Activated naive CD4-positive, alpha-beta T cell treated with anti-CD3 and anti-CD28 coated beads, Interleukin-2, amount 50 U/mL, for 24 hours (primary cell): ENCODE data around the gene TRIM62.
A peak's percentile ranks its signal among the peaks of the same experiment; 100 is the strongest.

Source experiments
- H3K27ac Mint-ChIP-seq: one replicate; pipeline ENCODE4 v1.8.0; 2021; ENCODE audit warnings: mild to moderate bottlenecking, mixed read lengths
- H3K27me3 Mint-ChIP-seq: one replicate; pipeline ENCODE4 v1.8.0; 2021; ENCODE audit warnings: mixed read lengths
- H3K36me3 Mint-ChIP-seq: one replicate; pipeline ENCODE4 v1.8.0; 2021; ENCODE audit warnings: mixed read lengths
- H3K4me1 Mint-ChIP-seq: one replicate; pipeline ENCODE4 v1.8.0; 2021; ENCODE audit warnings: mixed read lengths
- H3K4me3 Mint-ChIP-seq: one replicate; pipeline ENCODE4 v1.8.0; 2021; ENCODE audit warnings: mild to moderate bottlenecking, mixed read lengths
- H3K9me3 Mint-ChIP-seq: one replicate; pipeline ENCODE4 v1.8.0; 2021; ENCODE audit warnings: mixed read lengths

Gene TRIM62

DNA sequence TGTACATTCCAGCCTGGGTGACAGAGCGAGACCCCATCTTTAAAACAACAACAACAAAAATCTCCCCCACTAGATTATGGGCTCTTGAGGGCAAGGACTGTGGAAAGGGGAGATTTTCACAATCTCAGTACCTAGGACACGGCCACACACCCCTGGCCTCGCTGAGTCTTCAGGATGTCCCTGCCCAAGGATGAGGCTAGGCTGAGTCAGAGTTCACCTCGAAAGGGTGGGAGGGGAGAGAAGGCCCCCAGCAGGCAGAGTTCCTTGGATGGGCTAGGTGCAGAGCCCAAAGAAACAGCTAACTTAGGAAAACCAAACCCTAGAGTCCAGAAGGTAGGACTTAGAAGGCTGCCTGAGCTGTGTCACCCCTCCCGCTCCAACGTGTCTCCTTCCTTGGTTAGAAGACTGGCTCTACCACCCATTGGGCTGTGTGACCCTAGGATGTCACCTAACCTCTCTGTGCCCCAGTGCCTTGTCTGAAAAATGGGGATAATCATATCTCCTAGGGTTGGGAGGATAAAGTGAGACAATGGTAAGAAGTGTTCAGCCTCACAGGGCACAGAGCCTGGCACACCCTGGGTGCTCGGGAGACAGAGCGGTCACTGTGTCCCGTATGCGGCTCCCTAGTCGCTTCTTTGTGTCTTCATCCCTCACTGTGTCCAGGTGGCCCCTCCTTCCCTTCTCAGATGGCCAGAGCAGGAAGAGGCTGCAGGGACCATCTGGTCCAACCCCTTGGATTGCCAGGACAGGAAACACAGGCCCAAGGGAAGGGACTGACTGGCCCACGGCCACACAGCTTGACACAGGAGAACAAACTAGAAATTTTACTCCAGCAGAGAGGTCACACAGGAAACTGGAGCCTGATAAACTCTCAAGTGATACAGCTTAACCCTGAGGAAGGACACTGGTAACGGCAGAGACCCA is 11.2 kb downstream of the TRIM62 start:
- no peaks in the 10 kb centered on the region for H3K9me3 Mint-ChIP-seq
- no peak overlapping the region for H3K27ac Mint-ChIP-seq

GRCh38 chr1:33169290-33170055 is 12.4 kb downstream of the TRIM62 start:
- Mint-ChIP-seq H3K27me3 (no peaks in the 10 kb centered on the region), H3K27ac (no peak overlapping the region), H3K36me3 (peaks cover 18% of the 10 kb centered on the region), H3K9me3 (no peaks in the 10 kb centered on the region), H3K4me3 (no peak overlapping the region), H3K4me1 (peaks cover 14% of the 10 kb centered on the region)

More for the DNA sequence above, 11.2 kb downstream of the TRIM62 start:
- no peak overlapping the region for H3K4me3 Mint-ChIP-seq
- peaks cover 18% of the 10 kb centered on the region for H3K36me3 Mint-ChIP-seq
- no peaks in the 10 kb centered on the region for H3K27me3 Mint-ChIP-seq
- H3K4me1 Mint-ChIP-seq: peaks cover 14% of the 10 kb centered on the region

GRCh38 chr1:33168556-33169289 is 13.1 kb downstream of the TRIM62 start:
- H3K36me3 Mint-ChIP-seq: peaks cover 18% of the 10 kb centered on the region
- H3K4me3 Mint-ChIP-seq: no peak overlapping the region
- H3K27ac Mint-ChIP-seq: no peak overlapping the region
- H3K4me1 Mint-ChIP-seq: peaks cover 14% of the 10 kb centered on the region
- no peaks in the 10 kb centered on the region for H3K27me3 Mint-ChIP-seq
- H3K9me3 Mint-ChIP-seq: no peaks in the 10 kb centered on the region

DNA sequence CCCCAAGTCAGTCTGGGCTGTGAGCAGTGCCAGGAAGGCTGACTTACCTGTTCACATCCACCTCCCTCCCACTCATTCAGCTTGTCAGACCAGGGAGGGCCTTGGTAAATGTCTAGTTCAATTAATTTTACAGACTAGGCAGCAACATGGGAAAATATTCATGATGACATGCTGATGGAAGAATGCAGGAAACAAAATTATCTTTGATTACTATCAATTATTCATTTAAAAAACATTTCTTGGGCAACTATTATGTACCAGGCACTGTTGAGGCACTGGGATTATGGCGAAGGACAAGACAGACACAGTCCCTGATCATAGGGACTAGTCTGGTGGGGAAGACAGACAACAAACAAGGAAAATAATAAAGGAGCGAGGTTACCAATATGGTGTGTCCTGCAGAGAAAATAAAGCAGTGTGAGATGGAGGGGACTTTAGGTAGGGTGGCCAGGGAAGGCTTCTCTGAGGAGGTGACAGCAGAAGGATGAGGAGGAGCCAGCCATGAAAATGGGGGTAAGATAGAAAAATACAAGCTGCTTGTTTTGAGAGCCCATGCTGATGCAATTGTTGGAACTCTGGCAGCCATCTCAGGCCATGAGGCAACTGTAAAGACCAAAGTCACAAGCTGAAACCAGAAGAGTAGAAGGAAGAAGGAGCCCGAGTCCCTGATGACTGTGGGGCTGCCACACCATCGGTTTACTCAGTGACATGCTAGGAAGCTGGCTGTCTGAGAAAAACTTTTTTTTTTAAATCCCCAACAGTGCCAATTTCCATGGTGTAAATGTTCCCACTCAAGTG is 14.0 kb downstream of the TRIM62 start:
- peaks cover 18% of the 10 kb centered on the region for H3K36me3 Mint-ChIP-seq
- no peak overlapping the region for H3K4me3 Mint-ChIP-seq
- peaks cover 7% of the 10 kb centered on the region for H3K4me1 Mint-ChIP-seq
- no peaks in the 10 kb centered on the region for H3K9me3 Mint-ChIP-seq
- no peaks in the 10 kb centered on the region for H3K27me3 Mint-ChIP-seq
- H3K27ac Mint-ChIP-seq: no peak overlapping the region

- Mint-ChIP-seq H3K27me3 (no peaks in the 10 kb centered on the region), H3K4me1 (no peaks in the 10 kb centered on the region), H3K9me3 (no peaks in the 10 kb centered on the region), H3K4me3 (no peak overlapping the region), H3K27ac (no peak overlapping the region), H3K36me3 (peaks cover 17% of the 10 kb centered on the region)
Measured at GRCh38 chr1:33165809-33166208, 16.0 kb downstream of the TRIM62 start.

GRCh38 chr1:33165209-33165608 is 16.6 kb downstream of the TRIM62 start:
- Mint-ChIP-seq H3K36me3 (peaks cover 17% of the 10 kb centered on the region), H3K4me3 (no peak overlapping the region), H3K27me3 (no peaks in the 10 kb centered on the region), H3K27ac (no peak overlapping the region), H3K4me1 (no peaks in the 10 kb centered on the region), H3K9me3 (no peaks in the 10 kb centered on the region)

GRCh38 chr1:33163621-33164519 is 18.0 kb downstream of the TRIM62 start:
- Mint-ChIP-seq H3K9me3 (no peaks in the 10 kb centered on the region), H3K4me3 (no peak overlapping the region), H3K27ac (peak overlapping the region; percentile 43), H3K4me1 (no peaks in the 10 kb centered on the region), H3K36me3 (peaks cover 16% of the 10 kb centered on the region), H3K27me3 (no peaks in the 10 kb centered on the region)

DNA sequence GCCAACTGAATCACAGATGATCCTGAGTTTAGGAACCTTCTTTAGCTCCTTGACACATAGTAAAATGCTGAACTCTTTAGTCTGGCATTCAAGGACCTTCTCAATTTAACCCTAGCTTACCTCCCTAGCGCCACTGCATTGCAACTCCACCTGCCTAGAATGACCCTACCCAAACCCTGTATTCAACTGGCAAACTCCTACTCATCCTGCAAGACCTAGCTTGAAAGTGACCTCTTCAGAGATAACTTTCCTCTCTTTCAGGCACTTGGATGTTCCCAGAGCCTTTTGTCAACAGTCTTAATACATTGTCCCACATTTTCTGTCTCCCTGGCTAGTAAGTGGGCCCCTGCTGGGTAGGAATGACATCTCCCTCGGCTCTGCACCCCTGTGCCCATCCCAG is 19.7 kb downstream of the TRIM62 start:
- Mint-ChIP-seq H3K9me3 (no peaks in the 10 kb centered on the region), H3K27me3 (no peaks in the 10 kb centered on the region), H3K4me1 (no peaks in the 10 kb centered on the region)

DNA sequence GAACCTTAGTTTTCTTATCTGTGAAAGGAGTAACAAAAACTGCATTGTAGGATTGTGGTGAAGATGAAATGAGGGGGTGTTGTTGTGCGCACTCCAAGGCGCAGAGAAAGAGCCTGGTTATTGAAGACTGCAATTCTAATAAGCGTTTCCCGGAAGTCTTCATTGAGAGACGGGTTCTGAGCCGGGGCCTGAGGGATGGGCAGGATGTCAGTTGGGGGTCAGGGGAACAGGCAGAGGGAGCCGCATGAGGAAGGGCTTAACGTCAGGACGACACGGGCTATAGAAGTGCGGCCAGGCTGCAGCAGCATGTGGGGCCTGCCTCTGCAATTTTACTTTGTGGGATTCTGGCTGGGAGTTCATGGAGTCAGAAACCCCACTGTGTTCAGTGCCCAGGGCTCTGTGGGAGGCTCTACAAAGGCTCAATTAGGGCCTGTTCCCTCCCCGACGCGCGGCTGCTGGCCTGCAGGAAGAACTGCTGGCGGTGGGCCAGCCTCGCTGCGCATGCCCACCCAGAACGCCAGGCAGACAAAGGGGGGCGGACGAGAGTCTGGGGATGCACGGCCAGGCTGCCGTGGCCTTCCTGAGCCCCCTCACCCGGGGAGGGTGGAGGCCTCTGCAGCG is 20.7 kb downstream of the TRIM62 start:
- peaks cover 6% of the 10 kb centered on the region for H3K36me3 Mint-ChIP-seq
- peaks cover 4% of the 10 kb centered on the region for H3K4me1 Mint-ChIP-seq
- H3K4me3 Mint-ChIP-seq: no peak overlapping the region
- no peak overlapping the region for H3K27ac Mint-ChIP-seq
- H3K9me3 Mint-ChIP-seq: no peaks in the 10 kb centered on the region
- no peaks in the 10 kb centered on the region for H3K27me3 Mint-ChIP-seq

More for the DNA sequence above, 19.7 kb downstream of the TRIM62 start:
- Mint-ChIP-seq H3K27ac (no peak overlapping the region), H3K36me3 (peaks cover 11% of the 10 kb centered on the region), H3K4me3 (no peak overlapping the region)

GRCh38 chr1:33159577-33159976 is 22.3 kb downstream of the TRIM62 start:
- no peak overlapping the region for H3K4me3 Mint-ChIP-seq
- H3K36me3 Mint-ChIP-seq: peaks cover 5% of the 10 kb centered on the region
- no peak overlapping the region for H3K27ac Mint-ChIP-seq
- no peaks in the 10 kb centered on the region for H3K27me3 Mint-ChIP-seq
- no peaks in the 10 kb centered on the region for H3K9me3 Mint-ChIP-seq
- H3K4me1 Mint-ChIP-seq: peaks cover 5% of the 10 kb centered on the region

DNA sequence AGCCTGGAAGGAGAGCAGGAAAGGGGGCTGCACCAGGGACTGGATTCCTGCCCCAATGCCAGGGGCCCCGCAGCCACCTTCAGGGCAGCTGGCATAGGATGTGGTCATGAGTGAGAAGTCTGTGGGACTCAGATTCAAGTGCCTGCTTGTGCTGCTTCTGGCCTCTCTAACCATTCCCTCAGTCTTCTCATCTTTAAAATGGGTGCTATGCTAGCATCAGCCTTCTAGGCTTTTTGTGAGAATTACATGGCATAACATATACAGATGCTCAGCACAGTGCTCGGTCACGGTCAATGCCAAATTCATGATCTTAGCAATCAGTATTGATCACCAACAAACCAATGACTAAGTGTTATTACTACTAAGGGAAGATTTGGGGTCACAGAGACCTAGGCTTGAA is 23.5 kb downstream of the TRIM62 start:
- no peak overlapping the region for H3K4me3 Mint-ChIP-seq
- peaks cover 5% of the 10 kb centered on the region for H3K4me1 Mint-ChIP-seq
- no peaks in the 10 kb centered on the region for H3K27me3 Mint-ChIP-seq
- H3K36me3 Mint-ChIP-seq: peaks cover 7% of the 10 kb centered on the region
- no peak overlapping the region for H3K27ac Mint-ChIP-seq
- H3K9me3 Mint-ChIP-seq: no peaks in the 10 kb centered on the region

- H3K9me3 Mint-ChIP-seq: no peaks in the 10 kb centered on the region
- peaks cover 5% of the 10 kb centered on the region for H3K4me1 Mint-ChIP-seq
- no peak overlapping the region for H3K4me3 Mint-ChIP-seq
- no peaks in the 10 kb centered on the region for H3K27me3 Mint-ChIP-seq
- H3K27ac Mint-ChIP-seq: peak overlapping the region; percentile 23
- peaks cover 7% of the 10 kb centered on the region for H3K36me3 Mint-ChIP-seq
Measured at GRCh38 chr1:33157131-33157530, 24.7 kb downstream of the TRIM62 start.

GRCh38 chr1:33155877-33156538 is 25.8 kb downstream of the TRIM62 start:
- H3K27ac Mint-ChIP-seq: no peak overlapping the region
- H3K9me3 Mint-ChIP-seq: no peaks in the 10 kb centered on the region
- H3K4me3 Mint-ChIP-seq: no peak overlapping the region
- H3K27me3 Mint-ChIP-seq: no peaks in the 10 kb centered on the region
- peaks cover 7% of the 10 kb centered on the region for H3K36me3 Mint-ChIP-seq
- peaks cover 5% of the 10 kb centered on the region for H3K4me1 Mint-ChIP-seq
